ENCODE data around the gene CFAP299. TPM values are rescaled to one million over a fixed set of nuclear protein-coding genes. Genes with fewer than 3 reads are reported as not detected.

Gene CFAP299
- total RNA-seq, 4 donors from 2014 or later, result 0.79 TPM; not detected in 3

- no peak for DNase-seq (ENCODE audit: low spot score)
- no peak for ATAC-seq (ENCODE audit: low FRiP score)
- no peak for TF ChIP-seq CTCF (IDR thresholded peaks at IDR 0.05)
These were observed 58.4 kb downstream of the CFAP299 start for GRCh38 chr4:80393970-80394250.

GRCh38 chr4:80407246-80407645 is 71.7 kb downstream of the CFAP299 start:
- no peak for ATAC-seq (ENCODE audit: low FRiP score)
- no peak for TF ChIP-seq CTCF (IDR thresholded peaks at IDR 0.05)
- DNase-seq (ENCODE audit: low spot score), result no peak

- DNase-seq (ENCODE audit: low spot score) (no peak), ATAC-seq (ENCODE audit: low FRiP score) (no peak)
- no peak for TF ChIP-seq CTCF (IDR thresholded peaks at IDR 0.05)
These were observed 74.3 kb downstream of the CFAP299 start for GRCh38 chr4:80409809-80410208.

- DNase-seq (ENCODE audit: low spot score) (no peak), ATAC-seq (ENCODE audit: low FRiP score) (no peak)
- TF ChIP-seq CTCF (IDR thresholded peaks at IDR 0.05), result no peak
These were observed 76.8 kb downstream of the CFAP299 start for GRCh38 chr4:80412322-80412721.

- no peak for TF ChIP-seq CTCF (IDR thresholded peaks at IDR 0.05)
- DNase-seq (ENCODE audit: low spot score) (no peak), ATAC-seq (ENCODE audit: low FRiP score) (no peak)
These were observed 77.6 kb downstream of the CFAP299 start for GRCh38 chr4:80413086-80413485.

DNA sequence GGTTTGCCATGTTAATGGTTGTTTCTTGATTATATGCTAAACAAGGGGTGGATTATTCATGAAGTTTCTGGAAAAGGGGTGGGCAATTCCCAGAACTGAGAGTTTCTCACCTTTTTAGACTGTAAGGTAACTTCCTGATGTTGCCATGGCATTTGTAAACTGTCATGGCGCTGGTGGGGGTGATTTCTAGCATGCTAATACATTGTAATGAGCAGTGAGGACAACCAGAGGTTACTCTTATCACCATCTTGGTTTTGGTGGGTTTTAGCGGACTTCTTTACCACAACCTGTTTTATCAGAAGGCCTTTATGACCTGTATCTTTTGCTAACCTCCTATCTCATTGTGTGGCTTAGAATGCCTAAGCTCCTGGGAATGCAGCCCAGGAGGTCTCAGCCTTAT is 81.5 kb downstream of the CFAP299 start:
- no peak for ATAC-seq (ENCODE audit: low FRiP score)
- no peak for TF ChIP-seq CTCF (IDR thresholded peaks at IDR 0.05)
- DNase-seq (ENCODE audit: low spot score), result no peak

DNA sequence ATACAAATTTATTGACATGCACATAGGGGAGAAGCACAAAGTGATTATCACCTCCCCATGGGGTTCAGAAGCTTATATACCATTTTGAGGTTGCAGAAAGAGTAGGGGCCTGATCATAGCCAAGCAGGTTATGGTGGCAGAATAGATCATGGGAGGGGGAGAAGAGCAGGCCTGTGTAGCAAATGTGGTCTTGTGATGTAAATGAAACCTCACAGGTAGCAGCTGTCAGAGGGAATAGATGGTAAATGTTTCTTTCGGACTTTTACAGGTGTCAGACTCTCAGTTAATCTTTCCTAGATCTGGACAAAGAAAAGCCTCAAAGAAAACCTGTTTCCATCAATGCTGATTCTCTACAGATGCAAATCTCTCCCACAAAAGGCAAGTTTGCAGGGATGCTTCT is 84.4 kb downstream of the CFAP299 start:
- TF ChIP-seq CTCF (IDR thresholded peaks at IDR 0.05), result no peak
- DNase-seq (ENCODE audit: low spot score) (no peak), ATAC-seq (ENCODE audit: low FRiP score) (no peak)

Measured in omental fat pad (tissue), 4 donors.